PC-3 (cell line): ENCODE measurements around the gene CEBPA. TPM values are rescaled to one million over a fixed set of nuclear protein-coding genes. Genes with fewer than 3 reads are reported as not detected.

Experiments
- ATAC-seq: fragments of 200-7000 bp; cut with Tn5 transposase; 2 replicates; pipeline ENCODE4 v1.9.1; 2020; ENCODE audit warnings: mild to moderate bottlenecking, moderate library complexity
- BruUV-seq: library from RNA; stranded (reverse); fragments of 400-500 nt; replicated peaks from 2 replicates; lab custom pipeline; 2021; lab: Mats Ljungman, UMichigan
- CTCF ChIA-PET: fragments of 300-600 bp; sonication (Branson Sonifier 250); formaldehyde crosslinking; loops from one replicate; lab custom pipeline; 2022; ENCODE audit warnings: antibody characterized with exemption; lab: Charles Lee
- POLR2A ChIA-PET: fragments of 300-600 bp; sonication (Branson Sonifier 250); formaldehyde crosslinking; loops from one replicate; lab custom pipeline; 2022; ENCODE audit warnings: antibody characterized with exemption; ENCODE audit not compliant: unreplicated experiment; lab: Charles Lee
- DNase-seq: peaks from one replicate; pipeline ENCODE4 v3.0.0-alpha.2; 2015
- H2AFZ ChIP-seq: fragments of 300-600 bp; sonication (generic); 2 replicates; pipeline ENCODE4 v1.6.0; 2016; ENCODE audit warnings: antibody characterized with exemption, low read length
- H3F3A ChIP-seq: fragments of 300-600 bp; sonication (generic); one replicate; pipeline ENCODE4 v1.6.0; 2017; ENCODE audit warnings: antibody characterized with exemption, low read length, control low read depth, mild to moderate bottlenecking; ENCODE audit not compliant: unreplicated experiment
- H3K27ac ChIP-seq: fragments of 300-600 bp; sonication (generic); 2 replicates; pipeline ENCODE4 v1.5.1; 2016; ENCODE audit warnings: mild to moderate bottlenecking, low read length
- H3K27me3 ChIP-seq: fragments of 300-600 bp; sonication (generic); 2 replicates; pipeline ENCODE4 v1.6.1; 2016; ENCODE audit warnings: low read length, mixed read lengths
- H3K36me3 ChIP-seq: fragments of 300-600 bp; sonication (generic); 2 replicates; pipeline ENCODE4 v1.6.1; 2016; ENCODE audit warnings: low read depth, mixed run types, low read length, mixed read lengths
- H3K4me1 ChIP-seq: fragments of 300-600 bp; sonication (generic); 2 replicates; pipeline ENCODE4 v1.5.1; 2016; ENCODE audit warnings: low read length; ENCODE audit not compliant: insufficient read depth
- H3K4me2 ChIP-seq: fragments of 300-600 bp; sonication (generic); 2 replicates; pipeline ENCODE4 v1.6.0; 2016; ENCODE audit warnings: low read length
- H3K4me3 ChIP-seq: fragments of 300-600 bp; sonication (generic); 2 replicates; pipeline ENCODE4 v1.5.1; 2016; ENCODE audit warnings: mild to moderate bottlenecking, low read length, mixed read lengths
- H3K79me2 ChIP-seq: fragments of 300-600 bp; sonication (generic); 2 replicates; pipeline ENCODE4 v1.6.1; 2017; ENCODE audit warnings: low read length, mixed read lengths
- H3K9ac ChIP-seq: fragments of 300-600 bp; sonication (generic); 2 replicates; pipeline ENCODE4 v1.6.0; 2016; ENCODE audit warnings: mild to moderate bottlenecking, low read length
- H3K9me2 ChIP-seq: fragments of 300-600 bp; sonication (generic); replicated peaks from 2 replicates; pipeline ENCODE4 v1.6.1; 2016; ENCODE audit warnings: mixed run types, low read length, mixed read lengths
- H3K9me3 ChIP-seq: fragments of 300-600 bp; sonication (generic); 2 replicates; pipeline ENCODE4 v1.6.1; 2016; ENCODE audit warnings: low read length, mixed read lengths
- H4K20me1 ChIP-seq: fragments of 300-600 bp; sonication (generic); 2 replicates; pipeline ENCODE4 v1.6.1; 2016; ENCODE audit warnings: low read length, mixed read lengths
- CTCF ChIP-seq: fragments of 300-600 bp; sonication (generic); conservative IDR thresholded peaks from 2 replicates; pipeline ENCODE4 v1.5.1; 2017; ENCODE audit warnings: antibody characterized with exemption, low read depth, mild to moderate bottlenecking, low read length
- EZH2 ChIP-seq: fragments of 300-600 bp; sonication (generic); IDR thresholded peaks from one replicate; pipeline ENCODE4 v1.6.1; 2017; ENCODE audit warnings: antibody characterized with exemption, mild to moderate bottlenecking, low read length; ENCODE audit not compliant: unreplicated experiment
- EZH2phosphoT487 ChIP-seq: fragments of 300-600 bp; sonication (generic); IDR thresholded peaks from 2 replicates; pipeline ENCODE4 v1.6.1; 2018; ENCODE audit warnings: mild to moderate bottlenecking, antibody characterized with exemption, low read length, borderline replicate concordance
- intact Hi-C: fragments of 100-400 bp; cut with micrococcal nuclease; formaldehyde crosslinking; loops from 2 replicates; pipeline ENCODE4 v1.9.0; 2023
- total RNA-seq: library from RNA; depleted of rRNA; stranded (reverse); fragments of >200 nt; gene quantifications from 2 replicates; pipeline ENCODE4 v1.2.3, GENCODE V29; 2014

CEBPA gene
- total RNA-seq, 1 experiment from 2014 or later, result 2.9 TPM

DNA sequence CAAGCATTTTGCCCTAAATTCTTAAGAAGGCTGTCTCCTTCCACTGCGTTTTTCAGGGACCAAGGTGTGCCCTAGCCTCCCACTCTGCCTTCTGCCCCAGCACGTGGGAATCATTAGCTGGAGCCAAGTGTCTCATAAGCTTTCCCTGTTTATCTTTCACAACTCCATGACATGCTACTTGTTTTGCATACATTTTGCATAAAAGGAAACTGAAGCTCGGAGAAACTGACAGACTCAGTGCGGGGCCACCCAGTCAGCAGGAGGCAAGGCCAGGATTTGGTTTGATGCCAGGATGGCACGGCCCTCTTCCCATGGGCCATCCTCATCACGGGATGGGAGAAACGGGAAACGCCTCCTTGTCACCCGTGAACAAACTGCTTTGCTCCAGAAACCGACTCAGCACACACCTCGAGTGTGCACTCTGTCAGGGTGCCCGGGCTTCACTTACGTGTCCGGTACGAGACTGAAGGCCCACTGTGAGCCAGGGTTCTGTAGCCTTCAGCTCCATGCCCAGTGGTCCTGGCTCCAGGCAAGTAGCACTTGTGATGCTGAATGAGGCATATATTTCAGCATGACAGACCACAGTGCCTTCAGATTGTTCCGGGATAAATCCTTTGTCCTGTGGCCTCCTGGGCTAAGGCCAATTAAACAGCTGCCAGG, 9.6 kb downstream of the CEBPA start:
- Histone ChIP-seq H3K27ac (peak overlapping the region; percentile 86), H3F3A (peaks cover 3% of the 10 kb centered on the region), H4K20me1 (no peaks in the 10 kb centered on the region), H3K27me3 (no peaks in the 10 kb centered on the region), H2AFZ (peak overlapping the region; percentile 68), H3K4me2 (peak overlapping the region; percentile 79), H3K9me3 (no peaks in the 10 kb centered on the region), H3K79me2 (no peaks in the 10 kb centered on the region), H3K9ac (peak overlapping the region; percentile 32; the same call in 1 of the 2 replicates), H3K4me1 (peaks cover 43% of the 10 kb centered on the region), H3K9me2 (no peaks in the 10 kb centered on the region), H3K4me3 (peak overlapping the region; percentile 43), H3K36me3 (no peaks in the 10 kb centered on the region)
- ATAC-seq, result peak; percentile 37
- POLR2A ChIA-PET, result no interaction called here
- intact Hi-C loops, result loop anchor here (10.0 kb wide), 1 partner anchor 48 kb away; no protein-coding TSS in a partner anchor
- DNase-seq, result peak; percentile 21
- TF ChIP-seq CTCF, result no peak
- no peak for TF ChIP-seq EZH2phosphoT487
- no peak for TF ChIP-seq EZH2
- CTCF ChIA-PET, result interaction anchor here (0.6 kb wide), 1 partner anchor 1048 kb away, joined by 3 read pairs; no protein-coding TSS in a partner anchor
- no TSS peak for BruUV-seq

GRCh38 chr19:33291623-33292534, 10.5 kb downstream of the CEBPA start:
- no peaks in the 10 kb centered on the region for H3K9me2 ChIP-seq
- H3K4me1 ChIP-seq, result peaks cover 43% of the 10 kb centered on the region
- H3K4me2 ChIP-seq, result peak overlapping the region; percentile 79
- BruUV-seq, result no TSS peak
- DNase-seq (no peak), ATAC-seq (no peak)
- intact Hi-C loops, result loop anchor here (10.0 kb wide), 1 partner anchor 47 kb away; no protein-coding TSS in a partner anchor
- H3K27me3 ChIP-seq, result no peaks in the 10 kb centered on the region
- TF ChIP-seq EZH2phosphoT487, result no peak
- TF ChIP-seq EZH2, result no peak
- no peak for TF ChIP-seq CTCF
- no peaks in the 10 kb centered on the region for H3K79me2 ChIP-seq
- H3K9ac ChIP-seq, result no peak overlapping the region; the same call in 1 of the 2 replicates
- peak overlapping the region; percentile 86 for H3K27ac ChIP-seq
- ChIA-PET CTCF (interaction anchor here (0.6 kb wide), 1 partner anchor 1049 kb away, joined by 3 read pairs; no protein-coding TSS in a partner anchor), POLR2A (no interaction called here)
- peaks cover 3% of the 10 kb centered on the region for H3F3A ChIP-seq
- no peaks in the 10 kb centered on the region for H3K36me3 ChIP-seq
- H3K9me3 ChIP-seq, result no peaks in the 10 kb centered on the region
- no peak overlapping the region for H3K4me3 ChIP-seq
- H2AFZ ChIP-seq, result no peak overlapping the region
- no peaks in the 10 kb centered on the region for H4K20me1 ChIP-seq
